ENCODE measurements around the gene TMEM132C.

Gene TMEM132C

GRCh38 chr12:128459067-128459466 lies 192.1 kb downstream of the TMEM132C start:
- TF ChIP-seq CTCF (IDR thresholded peaks at IDR 0.05; ENCODE audit: low read depth, low read length, missing control alignments) = no peak
- no peak overlapping the region for H3K4me3 ChIP-seq (ENCODE audit: low read depth, low read length)
- no peak for DNase-seq (ENCODE audit: low read depth)

GRCh38 chr12:128463881-128464280 lies 196.9 kb downstream of the TMEM132C start:
- no peak for TF ChIP-seq CTCF (IDR thresholded peaks at IDR 0.05; ENCODE audit: low read depth, low read length, missing control alignments)
- no peak for DNase-seq (ENCODE audit: low read depth)
- no peak overlapping the region for H3K4me3 ChIP-seq (ENCODE audit: low read depth, low read length)

GRCh38 chr12:128467882-128468281 lies 200.9 kb downstream of the TMEM132C start:
- H3K4me3 ChIP-seq (ENCODE audit: low read depth, low read length) = no peak overlapping the region
- TF ChIP-seq CTCF (IDR thresholded peaks at IDR 0.05; ENCODE audit: low read depth, low read length, missing control alignments) = no peak
- no peak for DNase-seq (ENCODE audit: low read depth)

GRCh38 chr12:128468926-128469325 lies 202.0 kb downstream of the TMEM132C start:
- no peak for TF ChIP-seq CTCF (IDR thresholded peaks at IDR 0.05; ENCODE audit: low read depth, low read length, missing control alignments)

GRCh38 chr12:128471491-128471890 lies 204.5 kb downstream of the TMEM132C start:
- no peak for TF ChIP-seq CTCF (IDR thresholded peaks at IDR 0.05; ENCODE audit: low read depth, low read length, missing control alignments)
- H3K4me3 ChIP-seq (ENCODE audit: low read depth, low read length) = no peak overlapping the region
- DNase-seq (ENCODE audit: low read depth) = no peak

More at GRCh38 chr12:128468926-128469325, 202.0 kb downstream of the TMEM132C start:
- no peak for DNase-seq (ENCODE audit: low read depth)
- H3K4me3 ChIP-seq (ENCODE audit: low read depth, low read length) = no peak overlapping the region

- no peak for DNase-seq (ENCODE audit: low read depth)
- no peak overlapping the region for H3K4me3 ChIP-seq (ENCODE audit: low read depth, low read length)
- no peak for TF ChIP-seq CTCF (IDR thresholded peaks at IDR 0.05; ENCODE audit: low read depth, low read length, missing control alignments)
These were observed 207.9 kb downstream of the TMEM132C start for GRCh38 chr12:128474916-128475315.

- no peak for TF ChIP-seq CTCF (IDR thresholded peaks at IDR 0.05; ENCODE audit: low read depth, low read length, missing control alignments)
- no peak for DNase-seq (ENCODE audit: low read depth)
- H3K4me3 ChIP-seq (ENCODE audit: low read depth, low read length) = no peak overlapping the region
These were observed 209.3 kb downstream of the TMEM132C start for GRCh38 chr12:128476266-128476665.

Data from GM12864 (cell line).